GM12878 (cell line): Measurements from ENCODE around the gene QRFP. TPM values are rescaled to one million over a fixed set of nuclear protein-coding genes. Genes with fewer than 3 reads are reported as not detected.

Experiments
- ATAC-seq: fragments of 200-7000 bp; cut with Tn5 transposase; 3 replicates; pipeline ENCODE4 v1.9.1; 2020; ENCODE audit warnings: mild to moderate bottlenecking, moderate library complexity
- BruUV-seq: library from RNA; stranded (reverse); fragments of 400-500 nt; replicated peaks from 2 replicates; lab custom pipeline; 2021; lab: Mats Ljungman, UMichigan
- CTCF ChIA-PET: fragments of 300-600 bp; sonication (Branson Sonifier 250); formaldehyde crosslinking; extraction: SDS; loops from one replicate; lab custom pipeline; 2021; ENCODE audit warnings: inconsistent platforms; lab: Yijun Ruan, JAX
- POLR2A ChIA-PET: fragments of 350-600 bp; formaldehyde crosslinking; extraction: SDS; loops from one replicate; lab custom pipeline; 2021; ENCODE audit warnings: inconsistent platforms; lab: Charles Lee
- RAD21 ChIA-PET: fragments of 300-600 bp; sonication (Branson Sonifier 250); formaldehyde crosslinking; loops from one replicate; lab custom pipeline; 2023; ENCODE audit warnings: antibody characterized with exemption; ENCODE audit not compliant: unreplicated experiment; lab: Charles Lee
- SMC1A ChIA-PET: fragments of 300-600 bp; sonication (Branson Sonifier 250); formaldehyde crosslinking; loops from one replicate; lab custom pipeline; 2023; ENCODE audit not compliant: unreplicated experiment, uncharacterized antibody; lab: Charles Lee
- DNase-seq: peaks from one replicate; pipeline ENCODE4 v3.0.0-alpha.2; 2011; ENCODE audit warnings: low read depth, low spot score
- FAIRE-seq: peaks from 3 replicates; lab custom pipeline; 2011; peaks lifted over from hg19 to GRCh38; lab: Jason Lieb, UNC
- H2AFZ ChIP-seq: 2 replicates; pipeline ENCODE4 v1.6.0; 2011; ENCODE audit warnings: low read depth, low read length, control low read depth; ENCODE audit not compliant: control insufficient read depth
- H3K27ac ChIP-seq: 2 replicates; pipeline ENCODE4 v1.5.1; 2011; ENCODE audit warnings: control low read depth; ENCODE audit not compliant: control insufficient read depth, insufficient read depth
- H3K27me3 ChIP-seq, 2 experiments: replicated peaks in 1 of 2; 2 replicates each; pipeline versions ENCODE4 v1.6.0 to v1.6.1; 2011; ENCODE audit warnings: low read length in 1 of 2; ENCODE audit not compliant: control insufficient read depth in 2 of 2, insufficient read depth in 2 of 2
- H3K36me3 ChIP-seq, 2 experiments: 2 replicates each; pipeline ENCODE4 v1.5.1; 2011; ENCODE audit warnings: low read length in 1 of 2; ENCODE audit not compliant: control insufficient read depth in 2 of 2, insufficient read depth in 2 of 2
- H3K4me1 ChIP-seq: 2 replicates; pipeline ENCODE4 v1.6.1; 2011; ENCODE audit warnings: mild to moderate bottlenecking, low read length, moderate library complexity, mixed read lengths; ENCODE audit not compliant: control insufficient read depth, insufficient read depth
- H3K4me2 ChIP-seq: 2 replicates; pipeline ENCODE4 v1.6.0; 2011; ENCODE audit warnings: control low read depth; ENCODE audit not compliant: control insufficient read depth, insufficient read depth
- H3K4me3 ChIP-seq: fragments of 200-600 bp; sonication (generic); 2 replicates; pipeline ENCODE4 v1.5.1; 2016
- H3K79me2 ChIP-seq: 2 replicates; pipeline ENCODE4 v1.6.0; 2011; ENCODE audit warnings: low read length; ENCODE audit not compliant: control insufficient read depth, insufficient read depth
- H3K9ac ChIP-seq: 2 replicates; pipeline ENCODE4 v1.8.0; 2011; ENCODE audit warnings: low read length, control low read depth, mixed read lengths; ENCODE audit not compliant: control insufficient read depth, insufficient read depth
- H3K9me3 ChIP-seq: replicated peaks from 3 replicates; pipeline ENCODE4 v1.5.1; 2011; ENCODE audit warnings: mild to moderate bottlenecking, low read length; ENCODE audit not compliant: control insufficient read depth, insufficient read depth
- H4K20me1 ChIP-seq: 2 replicates; pipeline ENCODE4 v1.6.0; 2011; ENCODE audit not compliant: control insufficient read depth, insufficient read depth
- BHLHE40 ChIP-seq, 2 experiments: fragments of 450-650 bp in 1 of 2; IDR thresholded peaks; 2 replicates each; pipeline ENCODE4 v1.6.1; 2011 to 2017; ENCODE audit warnings: low read depth in 2 of 2, borderline replicate concordance in 1 of 2, improper control_type of control experiment in 1 of 2, low read length in 1 of 2, mild to moderate bottlenecking in 1 of 2
- DPF2 ChIP-seq: fragments of 450-650 bp; IDR thresholded peaks from 2 replicates; pipeline ENCODE4 v1.6.1; 2017; ENCODE audit warnings: mild to moderate bottlenecking
- FOXM1 ChIP-seq: IDR thresholded peaks from 2 replicates; pipeline ENCODE4 v1.6.1; 2012; ENCODE audit warnings: low read depth, mild to moderate bottlenecking, inconsistent platforms, low read length, moderate library complexity
- GATAD2B ChIP-seq: fragments of 450-650 bp; conservative IDR thresholded peaks from 2 replicates; pipeline ENCODE4 v1.6.1; 2017; ENCODE audit warnings: low read depth, mild to moderate bottlenecking, moderate library complexity
- HDAC2 ChIP-seq: fragments of 200-600 bp; sonication (generic); IDR thresholded peaks from 2 replicates; pipeline ENCODE4 v1.6.1; 2017
- WGBS: methylation state at CpG from one replicate; pipeline ENCODE4 v1.1.6; 2016; ENCODE audit warnings: low lambda C conversion rate; ENCODE audit not compliant: insufficient replicate concordance, insufficient coverage; ENCODE audit errors: missing lambda C conversion rate; 5-methylcytosine and 5-hydroxymethylcytosine counted together
- in situ Hi-C: fragments of 300-500 bp; cut with MboI; formaldehyde crosslinking; loops from 9 replicates; pipeline ENCODE4 v1.14.3; 2018; ENCODE audit warnings: mixed read lengths
- intact Hi-C: fragments of 100-400 bp; cut with micrococcal nuclease; formaldehyde crosslinking; loops from one replicate; pipeline ENCODE4 v1.14.2; 2022; ENCODE audit not compliant: unreplicated experiment
- polyA plus RNA-seq, 11 experiments: library from polyadenylated mRNA; depleted of rRNA in 4 of 11; unstranded in 6 of 11; stranded (reverse) in 5 of 11; fragments of >200 nt; fragmentation: Nextera tagmentation in 4 of 11; fragmentation: Illumina TruSeq in 1 of 11; extraction: Ambion mirVana in 4 of 11; extraction: Trizol in 1 of 11; gene quantifications; 1 replicate in 1 of 11; 2 replicates in 10 of 11; pipeline versions ENCODE4 v1.2.1 to v1.2.3, GENCODE V29; 2011 to 2016; ENCODE audit warnings: inconsistent platforms in 2 of 11, missing spikeins in 2 of 11, low read depth in 1 of 11
- total RNA-seq, 4 experiments: library from RNA; depleted of rRNA in 3 of 4; stranded (reverse); fragments of >200 nt in 3 of 4; fragmentation: Illumina TruSeq in 1 of 4; extraction: Trizol in 1 of 4; gene quantifications; 2 replicates each; pipeline versions ENCODE4 v1.2.1 to v1.2.3, GENCODE V29; 2013 to 2021
- TF ChIP-seq, protein P1 (sequence below): fragments of 450-650 bp; IDR thresholded peaks from 2 replicates; pipeline ENCODE4 v1.6.1; 2016; ENCODE audit warnings: mild to moderate bottlenecking

QRFP gene
- total and polyA plus RNA-seq, 10 of the 15 experiments (the other 5 are each of a cell fraction or from before 2014, with no cell fraction given) = not detected

DNA sequence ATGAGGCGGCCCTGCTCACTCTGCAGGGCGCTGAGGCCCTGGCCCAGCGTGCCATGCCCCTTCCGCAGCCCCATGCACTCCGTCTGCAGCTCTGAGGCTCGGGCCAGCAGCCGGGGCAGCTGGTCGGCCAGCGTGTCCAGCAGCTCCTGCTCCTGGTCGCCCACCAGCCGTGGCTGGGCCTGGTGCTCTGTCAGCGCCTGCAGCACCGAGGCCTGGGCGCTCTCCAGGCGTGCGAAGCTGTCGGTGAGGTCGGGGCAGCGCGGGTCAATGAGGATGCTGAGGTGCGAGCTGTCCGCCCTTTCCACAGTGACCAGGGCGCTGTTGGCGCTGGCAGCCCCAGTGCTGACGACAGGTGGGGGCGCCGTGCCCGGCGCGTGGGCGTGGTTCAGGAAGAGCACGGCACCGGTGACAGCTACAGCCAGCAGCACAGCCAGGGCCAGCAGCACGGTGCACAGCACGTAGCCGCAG lies 33.0 kb upstream of the QRFP start:
- Histone ChIP-seq H3K4me2 (no peak overlapping the region), H3K79me2 (no peaks in the 10 kb centered on the region), H3K9me3 (no peaks in the 10 kb centered on the region), H3K9ac (no peak overlapping the region), H3K4me3 (no peak overlapping the region), H3K27ac (no peak overlapping the region), H2AFZ (no peak overlapping the region), H3K4me1 (peaks cover 49% of the 10 kb centered on the region), H4K20me1 (peaks cover 8% of the 10 kb centered on the region), H3K27me3 (peaks cover 0 to 4% of the 10 kb centered on the region in 2 experiments; a peak in 1 of 4 replicates), H3K36me3 (no peaks in the 10 kb centered on the region)
- ChIA-PET SMC1A (no interaction called here), RAD21 (no interaction called here), POLR2A (no interaction called here), CTCF (interaction anchor here (1.5 to 4.2 kb wide), 2 partner anchors 60 to 229 kb away, joined by 3 to 27 read pairs; no protein-coding TSS in a partner anchor)
- DNase-seq (no peak), FAIRE-seq (no peak), ATAC-seq (no peak)
- no TSS peak for BruUV-seq
- intact Hi-C loops = loop anchor here (10.0 kb wide), 1 partner anchor 115 kb away; no protein-coding TSS in a partner anchor
- TF ChIP-seq FOXM1 = no peak
- no peak for TF ChIP-seq HDAC2
- TF ChIP-seq, protein P1, sequence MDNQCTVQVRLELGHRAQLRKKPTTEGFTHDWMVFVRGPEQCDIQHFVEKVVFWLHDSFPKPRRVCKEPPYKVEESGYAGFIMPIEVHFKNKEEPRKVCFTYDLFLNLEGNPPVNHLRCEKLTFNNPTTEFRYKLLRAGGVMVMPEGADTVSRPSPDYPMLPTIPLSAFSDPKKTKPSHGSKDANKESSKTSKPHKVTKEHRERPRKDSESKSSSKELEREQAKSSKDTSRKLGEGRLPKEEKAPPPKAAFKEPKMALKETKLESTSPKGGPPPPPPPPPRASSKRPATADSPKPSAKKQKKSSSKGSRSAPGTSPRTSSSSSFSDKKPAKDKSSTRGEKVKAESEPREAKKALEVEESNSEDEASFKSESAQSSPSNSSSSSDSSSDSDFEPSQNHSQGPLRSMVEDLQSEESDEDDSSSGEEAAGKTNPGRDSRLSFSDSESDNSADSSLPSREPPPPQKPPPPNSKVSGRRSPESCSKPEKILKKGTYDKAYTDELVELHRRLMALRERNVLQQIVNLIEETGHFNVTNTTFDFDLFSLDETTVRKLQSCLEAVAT = no peak
- TF ChIP-seq BHLHE40 (IDR thresholded peaks at IDR 0.05; ENCODE audit: borderline replicate concordance in 1 of 2, low read depth in 2 of 2, low read length in 1 of 2) = no peak
- TF ChIP-seq GATAD2B = 0 out of 2 replicates have a peak, but pooled peaks have one; percentile 26
- TF ChIP-seq DPF2 = no peak
- WGBS = 81% methylated on average over 35 of the region's 36 CpGs
- in situ Hi-C loops = no loop called here
